HG03280 (cell line): ENCODE data around the gene LST1.

Experiments used
- ATAC-seq: cut with Tn5 transposase; IDR thresholded peaks from one replicate; pipeline ENCODE4 v1.9.1; 2021; ENCODE audit warnings: mild to moderate bottlenecking, moderate library complexity; ENCODE audit not compliant: unreplicated experiment

The LST1 gene

GRCh38 chr6:31559958-31560696 is 25.9 kb upstream of the LST1 start:
- ATAC-seq, result peak; percentile 66

- no peak for ATAC-seq
These were observed 25.4 kb upstream of the LST1 start for GRCh38 chr6:31560697-31561058.

- no peak for ATAC-seq
These were observed 18.3 kb upstream of the LST1 start for GRCh38 chr6:31567531-31568370.

- ATAC-seq, result peak; percentile 71
These were observed 17.5 kb upstream of the LST1 start for GRCh38 chr6:31568537-31568961.

GRCh38 chr6:31569861-31570536 is 16.1 kb upstream of the LST1 start:
- ATAC-seq, result no peak

- peak; percentile 55 for ATAC-seq
These were observed 13.8 kb upstream of the LST1 start, which contains the start of gene LTA for GRCh38 chr6:31572041-31572911. Gene LTA, plus strand, starts transcription at chr6:31572289. Its CDS starts 454 bp downstream, at chr6:31572743.

- ATAC-seq, result no peak
These were observed 12.6 kb upstream of the LST1 start for GRCh38 chr6:31573239-31574105.

GRCh38 chr6:31574106-31575061 is 11.7 kb upstream of the LST1 start:
- ATAC-seq, result no peak

- ATAC-seq, result no peak
These were observed 10.7 kb upstream of the LST1 start, which contains the start of gene TNF for GRCh38 chr6:31575335-31575901. Gene TNF, plus strand, starts transcription at chr6:31575565. Its CDS starts 177 bp downstream, at chr6:31575742.

GRCh38 chr6:31575952-31576685 is 10.0 kb upstream of the LST1 start:
- no peak for ATAC-seq

GRCh38 chr6:31576897-31577578 is 9.0 kb upstream of the LST1 start:
- ATAC-seq, result no peak

GRCh38 chr6:31577579-31577966 is 8.5 kb upstream of the LST1 start:
- ATAC-seq, result no peak

- no peak for ATAC-seq
These were observed 7.6 kb upstream of the LST1 start for GRCh38 chr6:31578184-31579118.

GRCh38 chr6:31579119-31579505 is 7.0 kb upstream of the LST1 start:
- ATAC-seq, result no peak

- no peak for ATAC-seq
These were observed 6.3 kb upstream of the LST1 start for GRCh38 chr6:31579546-31580437.
